K562 (cell line): Measurements from ENCODE around the gene PRKCE. TPM values are rescaled to one million over a fixed set of nuclear protein-coding genes. Genes with fewer than 3 reads are reported as not detected.

Experiments
- ATAC-seq: fragments of 200-7000 bp; cut with Tn5 transposase; 3 replicates; pipeline ENCODE4 v1.9.1; 2020; ENCODE audit warnings: moderate library complexity
- BruUV-seq: library from RNA; stranded (reverse); fragments of 400-500 nt; replicated peaks from 2 replicates; lab custom pipeline; 2021; lab: Mats Ljungman, UMichigan
- CTCF ChIA-PET: fragments of 300-600 bp; formaldehyde crosslinking; extraction: SDS; loops from one replicate; lab custom pipeline; 2021; ENCODE audit warnings: low intra/inter-chr PET ratio; lab: Yijun Ruan, JAX
- POLR2A ChIA-PET: fragments of 300-600, 350-650 bp; sonication (Branson Sonifier 250); formaldehyde crosslinking; extraction: SDS; loops from one replicate; lab custom pipeline; 2021; ENCODE audit warnings: antibody characterized with exemption, inconsistent platforms; lab: Yijun Ruan, JAX
- DNase-seq, 4 experiments: peaks; one replicate each; pipeline versions ENCODE4 v3.0.0 to v3.0.0-alpha.2; 2011 to 2018; ENCODE audit warnings: low spot score in 3 of 4, mixed read lengths in 3 of 4; ENCODE audit errors: extremely low read depth in 1 of 4
- FAIRE-seq: peaks from 2 replicates; lab custom pipeline; 2011; peaks lifted over from hg19 to GRCh38; lab: Jason Lieb, UNC
- H2AFZ ChIP-seq: 2 replicates; pipeline ENCODE4 v1.6.0; 2011; ENCODE audit warnings: low read depth, low read length, control low read depth, inconsistent platforms
- H3K27ac ChIP-seq: fragments of 200-600 bp; 3 replicates; pipeline ENCODE4 v1.8.0; 2011; ENCODE audit warnings: low read depth, mild to moderate bottlenecking, control low read depth, inconsistent platforms, low read length, moderate library complexity, mixed read lengths; ENCODE audit errors: extremely low read depth
- H3K27me3 ChIP-seq, 2 experiments: fragments of 300-600 bp in 1 of 2; 2 replicates in 1 of 2; 3 replicates in 1 of 2; pipeline versions ENCODE4 v1.6.0 to v1.8.0; 2011; ENCODE audit warnings: inconsistent platforms in 2 of 2, low read length in 2 of 2, mild to moderate bottlenecking in 1 of 2, mixed read lengths in 1 of 2, moderate library complexity in 1 of 2; ENCODE audit not compliant: control insufficient read depth in 2 of 2, insufficient read depth in 2 of 2
- H3K36me3 ChIP-seq: fragments of 300-600 bp; 3 replicates; pipeline ENCODE4 v1.8.0; 2011; ENCODE audit warnings: mild to moderate bottlenecking, low read length, inconsistent platforms; ENCODE audit not compliant: control insufficient read depth, insufficient read depth
- H3K4me1 ChIP-seq, 2 experiments: fragments of 200-600 bp in 1 of 2; replicated peaks in 1 of 2; 2 replicates in 1 of 2; 3 replicates in 1 of 2; pipeline versions ENCODE4 v1.5.1 to v1.8.0; 2011; ENCODE audit warnings: inconsistent platforms in 2 of 2, low read length in 2 of 2, mild to moderate bottlenecking in 1 of 2, mixed read lengths in 1 of 2, moderate library complexity in 1 of 2; ENCODE audit not compliant: control insufficient read depth in 2 of 2, insufficient read depth in 2 of 2
- H3K4me2 ChIP-seq: 2 replicates; pipeline ENCODE4 v1.6.1; 2011; ENCODE audit warnings: low read length, control low read depth, inconsistent platforms, mixed read lengths; ENCODE audit not compliant: insufficient read depth
- H3K4me3 ChIP-seq: fragments of 200-600 bp; sonication (generic), shearing (Covaris generic); 2 replicates; pipeline ENCODE4 v1.5.1; 2016; ENCODE audit warnings: control low read depth, inconsistent platforms
- H3K79me2 ChIP-seq: fragments of 200-600 bp; 3 replicates; pipeline ENCODE4 v1.8.0; 2011; ENCODE audit warnings: low read length, inconsistent platforms; ENCODE audit not compliant: control insufficient read depth, insufficient read depth
- H3K9ac ChIP-seq, 2 experiments: 2 replicates each; pipeline versions ENCODE4 v1.6.0 to v1.6.1; 2011; ENCODE audit warnings: low read depth in 2 of 2, low read length in 2 of 2, control low read depth in 1 of 2, inconsistent platforms in 1 of 2, mild to moderate bottlenecking in 1 of 2, mixed read lengths in 1 of 2; ENCODE audit not compliant: insufficient read depth in 1 of 2
- H3K9me1 ChIP-seq: one replicate; pipeline ENCODE4 v1.6.0; 2011; ENCODE audit warnings: inconsistent platforms, mild to moderate bottlenecking, low read length, moderate library complexity; ENCODE audit not compliant: control insufficient read depth, insufficient read depth
- H3K9me3 ChIP-seq: replicated peaks from 2 replicates; pipeline ENCODE4 v1.5.1; 2011; ENCODE audit warnings: low read depth, low read length, inconsistent platforms; ENCODE audit not compliant: control insufficient read depth, insufficient read depth
- H4K20me1 ChIP-seq: replicated peaks from 2 replicates; pipeline ENCODE4 v1.6.1; 2011; ENCODE audit warnings: low read length, inconsistent platforms, mixed read lengths; ENCODE audit not compliant: control insufficient read depth, insufficient read depth
- ARID3B ChIP-seq: fragments of 250-450 bp; sonication (Bioruptor Pico); IDR thresholded peaks from 2 replicates; pipeline ENCODE4 v1.4.0; 2020; ENCODE audit warnings: borderline replicate concordance
- BRCA1 ChIP-seq, 2 experiments: fragments of 450-650 bp in 1 of 2; sonication (generic) in 1 of 2; formaldehyde crosslinking in 1 of 2; IDR thresholded peaks; 2 replicates each; pipeline versions ENCODE4 v1.5.0 to v1.6.1; 2017 to 2020; ENCODE audit warnings: mild to moderate bottlenecking in 1 of 2, missing genetic modification reagents in 1 of 2
- CHD2 ChIP-seq: IDR thresholded peaks from 2 replicates; pipeline ENCODE4 v1.6.1; 2011; ENCODE audit warnings: low read depth, low read length
- HMG20B ChIP-seq: fragments of 250-450 bp; sonication (Bioruptor Pico); IDR thresholded peaks from 2 replicates; pipeline ENCODE4 v1.5.0; 2021; ENCODE audit warnings: mild to moderate bottlenecking
- KLF10 ChIP-seq: fragments of 250-450 bp; sonication (Bioruptor Pico); IDR thresholded peaks from 2 replicates; pipeline ENCODE4 v1.6.1; 2021; ENCODE audit warnings: matching md5 sums
- MAFF ChIP-seq: IDR thresholded peaks from 2 replicates; pipeline ENCODE4 v1.6.1; 2012; ENCODE audit warnings: low read length, improper control_type of control experiment
- MBD1 ChIP-seq: fragments of 250-450 bp; sonication (Bioruptor Pico); IDR thresholded peaks from 2 replicates; pipeline ENCODE4 v1.8.0; 2022; ENCODE audit warnings: inconsistent platforms
- SMARCE1 ChIP-seq: fragments of 450-650 bp; IDR thresholded peaks from 2 replicates; pipeline ENCODE4 v1.7.1; 2016; ENCODE audit warnings: mild to moderate bottlenecking
- SP1 ChIP-seq: sonication (generic); formaldehyde crosslinking; IDR thresholded peaks from 2 replicates; pipeline ENCODE4 v1.8.1; 2022; ENCODE audit warnings: mild to moderate bottlenecking, missing genetic modification reagents
- TSC22D4 ChIP-seq: fragments of 450-650 bp; IDR thresholded peaks from 2 replicates; pipeline ENCODE4 v1.6.1; 2016; ENCODE audit warnings: missing genetic modification characterization, missing biosample characterization, control low read depth
- ZNF668 ChIP-seq: fragments of 250-450 bp; sonication (Bioruptor Pico); IDR thresholded peaks from 2 replicates; pipeline ENCODE4 v1.8.0; 2022; ENCODE audit warnings: mild to moderate bottlenecking, inconsistent platforms
- ZNF740 ChIP-seq, 3 experiments: fragments of 200-800 bp in 1 of 3; sonication (Bioruptor generic) in 1 of 3; sonication (generic) in 1 of 3; formaldehyde crosslinking in 1 of 3; IDR thresholded peaks; 2 replicates each; pipeline versions ENCODE4 v1.6.1 to v1.8.0; 2016 to 2022; ENCODE audit warnings: mild to moderate bottlenecking in 2 of 3, missing compliant biosample characterization in 2 of 3, missing genetic modification characterization in 2 of 3, missing genetic modification reagents in 1 of 3
- WGBS: fragments of 100-300 bp; shearing (Covaris generic); methylation state at CpG from one replicate; pipeline ENCODE4 v1.1.6; 2016; ENCODE audit warnings: low coverage, mixed read lengths; ENCODE audit not compliant: insufficient coverage; ENCODE audit errors: missing lambda C conversion rate; 5-methylcytosine and 5-hydroxymethylcytosine counted together
- in situ Hi-C: fragments of 300-500 bp; cut with MboI; formaldehyde crosslinking; loops from 4 replicates; pipeline ENCODE4 v1.15.0; 2018; ENCODE audit warnings: inconsistent platforms, mixed read lengths
- intact Hi-C: fragments of 100-400 bp; cut with micrococcal nuclease; formaldehyde crosslinking; loops from 2 replicates; pipeline ENCODE4 v1.14.2; 2022
- polyA plus RNA-seq, 8 experiments: library from polyadenylated mRNA; depleted of rRNA in 4 of 8; stranded (reverse) in 5 of 8; unstranded in 3 of 8; fragments of >200 nt; fragmentation: Nextera tagmentation in 2 of 8; fragmentation: Illumina TruSeq in 1 of 8; extraction: Ambion mirVana in 2 of 8; extraction: Trizol in 1 of 8; gene quantifications; 2 replicates each; pipeline versions ENCODE4 v1.2.1 to v1.2.3, GENCODE V29; 2011 to 2014; ENCODE audit warnings: inconsistent platforms in 1 of 8, missing spikeins in 1 of 8
- total RNA-seq, 7 experiments: library from RNA; depleted of rRNA in 6 of 7; stranded (reverse); fragments of >200 nt in 6 of 7; fragmentation: Illumina TruSeq in 2 of 7; extraction: Trizol in 2 of 7; gene quantifications; 2 replicates each; pipeline versions ENCODE4 v1.2.1 to v1.2.3, GENCODE V29; 2011 to 2021; ENCODE audit warnings: low replicate concordance in 1 of 7

The PRKCE gene
- total and polyA plus RNA-seq, 9 of the 15 experiments (the other 6 are each of a cell fraction or from before 2014, with no cell fraction given): 0.06 to 1.0 (median 0.22) TPM; not detected in 1

GRCh38 chr2:45700407-45701013 lies 49.0 kb downstream of the PRKCE start:
- WGBS: 6% methylated on average over 10 of the region's 10 CpGs
- H3K79me2 ChIP-seq: no peaks in the 10 kb centered on the region
- no peaks in the 10 kb centered on the region for H3K36me3 ChIP-seq
- POLR2A ChIA-PET: interaction anchor here (0.5 to 0.7 kb wide), 2 partner anchors 9 to 78 kb away, joined by 3 read pairs; no protein-coding TSS in a partner anchor
- BruUV-seq: no TSS peak
- H3K4me1 ChIP-seq: no peaks in the 10 kb centered on the region
- H4K20me1 ChIP-seq: no peaks in the 10 kb centered on the region
- H3K4me3 ChIP-seq: no peak overlapping the region
- in situ Hi-C loops: no loop called here
- intact Hi-C loops: loop anchor here (1.0 kb wide), 1 partner anchor 57 kb away; no protein-coding TSS in a partner anchor
- CTCF ChIA-PET: interaction anchor here (1.1 to 1.2 kb wide), 2 partner anchors 56 to 78 kb away, joined by 3 read pairs; no protein-coding TSS in a partner anchor
- H3K9me3 ChIP-seq: no peaks in the 10 kb centered on the region
- H3K27ac ChIP-seq: no peak overlapping the region
- H3K9me1 ChIP-seq: no peaks in the 10 kb centered on the region
- no peak overlapping the region for H3K4me2 ChIP-seq
- FAIRE-seq: no peak
- peak; percentile 51; the same call in 1 of the 3 replicates for ATAC-seq
- no peak overlapping the region for H2AFZ ChIP-seq
- peaks cover 0 to 43% of the 10 kb centered on the region in 2 experiments; a peak in 3 of 5 replicates for H3K27me3 ChIP-seq
- H3K9ac ChIP-seq: no peak overlapping the region
- peak in 1 of 4 experiments; percentile 19 for DNase-seq
- TF ChIP-seq ZNF740 (CRISPR knock-in tag; IDR thresholded peaks at IDR 0.05): no peak
- TF ChIP-seq ZNF740 (tag; IDR thresholded peaks at IDR 0.05): no peak
- no peak for TF ChIP-seq KLF10 (CRISPR knock-in tag)
- no peak for TF ChIP-seq SMARCE1
- no peak for TF ChIP-seq HMG20B
- no peak for TF ChIP-seq CHD2
- no peak for TF ChIP-seq SP1 (CRISPR knock-in tag)
- no peak for TF ChIP-seq ARID3B (CRISPR knock-in tag)
- TF ChIP-seq TSC22D4: no peak
- TF ChIP-seq BRCA1 (IDR thresholded peaks at IDR 0.05): no peak
- no peak for TF ChIP-seq BRCA1 (CRISPR knock-in tag; IDR thresholded peaks at IDR 0.05)
- no peak for TF ChIP-seq MBD1
- no peak for TF ChIP-seq MAFF
- TF ChIP-seq ZNF668: no peak
